Uterus (tissue), 2 donors: ENCODE data around the gene HCAR1.
"Not testable (repeated sequence)": the region's sequence is repeated elsewhere in the genome, so short reads cannot be mapped to it uniquely, and the experiment has no call there.

ENCODE experiments used
- CTCF ChIP-seq, 4 experiments: fragments of 200-600 bp in 2 of 4; fragments of 450-650 bp in 2 of 4; sonication (generic) in 2 of 4; IDR thresholded peaks; one replicate each; pipeline ENCODE4 v1.5.1; 2016 to 2019; ENCODE audit warnings: antibody characterized with exemption in 4 of 4, mild to moderate bottlenecking in 2 of 4, moderate library complexity in 1 of 4
- POLR2A ChIP-seq, 2 donors: fragments of 450-650 bp; IDR thresholded peaks; one replicate each; pipeline ENCODE4 v1.6.1; 2016; ENCODE audit warnings: antibody characterized with exemption in 2 of 2, mild to moderate bottlenecking in 1 of 2, moderate library complexity in 1 of 2

GRCh38 chr12:122700038-122700710 lies 30.5 kb downstream of the HCAR1 start:
- not testable (repeated sequence) for TF ChIP-seq CTCF, POLR2A (IDR thresholded peaks at IDR 0.05)
